ENCODE results near the gene TMEM175. TPM values are rescaled to one million over a fixed set of nuclear protein-coding genes. Genes with fewer than 3 reads are reported as not detected.
A peak's percentile ranks its signal among the peaks of the same experiment; 100 is the strongest.

Gene TMEM175
- polyA plus RNA-seq, 3 donors from 2014 or later: 13.9 to 41.6 (median 28.7) TPM

DNA sequence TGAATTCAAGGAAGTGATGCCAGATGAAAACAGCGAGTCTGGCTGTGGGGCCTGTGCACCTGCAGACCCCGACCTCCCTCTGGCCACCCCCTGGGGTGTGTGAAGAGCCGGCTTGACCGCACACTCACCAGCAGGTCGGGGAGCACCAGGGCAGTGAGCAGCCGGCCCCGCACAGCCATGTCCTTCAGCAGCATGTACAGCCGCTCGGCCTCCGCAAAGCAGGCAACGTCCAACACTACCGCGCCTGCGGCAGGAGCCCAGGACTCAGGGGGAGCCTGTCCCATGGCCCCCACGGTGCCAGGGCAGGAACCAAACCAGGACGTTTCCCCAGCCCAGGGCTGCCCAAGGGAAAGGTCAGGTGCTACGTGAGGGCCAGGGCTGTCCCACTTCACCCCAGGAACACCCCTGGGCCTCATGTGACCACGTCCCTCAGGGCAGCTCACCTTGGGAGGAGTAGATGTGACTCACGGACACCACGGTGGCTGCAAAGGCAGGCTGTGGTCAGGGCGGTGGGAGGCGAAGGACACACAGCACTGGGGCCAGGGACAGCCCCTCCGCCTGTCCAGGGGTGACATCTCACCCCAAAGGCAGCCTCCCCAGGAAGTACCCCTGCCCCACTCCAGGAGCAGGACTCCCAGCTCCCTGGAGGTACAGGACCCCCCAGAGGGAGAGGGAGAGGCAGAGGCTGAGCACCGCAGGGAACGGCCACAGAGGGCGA lies 32.9 kb downstream of the TMEM175 start:
- Mint-ChIP-seq H3K9me3 (peaks cover 0 to 2% (median 0%) of the 10 kb centered on the region in 6 donors), H3K27me3 (ENCODE audit: low read depth in 3 of 3) (peaks cover 0 to 10% (median 1%) of the 10 kb centered on the region in 3 donors), H3K36me3 (no peaks in the 10 kb centered on the region), H3K27ac (no peak overlapping the region), H3K4me1 (peaks cover 12% of the 10 kb centered on the region in 2 donors), H3K4me3 (no peak overlapping the region)
- DNase-seq: no peak

- Mint-ChIP-seq H3K36me3 (no peaks in the 10 kb centered on the region), H3K4me3 (no peak overlapping the region), H3K27ac (no peak overlapping the region), H3K9me3 (peaks cover 0 to 2% (median 0%) of the 10 kb centered on the region in 6 donors), H3K27me3 (ENCODE audit: low read depth in 3 of 3) (peaks cover 5 to 15% (median 6%) of the 10 kb centered on the region in 3 donors), H3K4me1 (peaks cover 17% of the 10 kb centered on the region in 2 donors)
- DNase-seq: no peak
Observed at GRCh38 chr4:965766-966134, 33.5 kb downstream of the TMEM175 start.

DNA sequence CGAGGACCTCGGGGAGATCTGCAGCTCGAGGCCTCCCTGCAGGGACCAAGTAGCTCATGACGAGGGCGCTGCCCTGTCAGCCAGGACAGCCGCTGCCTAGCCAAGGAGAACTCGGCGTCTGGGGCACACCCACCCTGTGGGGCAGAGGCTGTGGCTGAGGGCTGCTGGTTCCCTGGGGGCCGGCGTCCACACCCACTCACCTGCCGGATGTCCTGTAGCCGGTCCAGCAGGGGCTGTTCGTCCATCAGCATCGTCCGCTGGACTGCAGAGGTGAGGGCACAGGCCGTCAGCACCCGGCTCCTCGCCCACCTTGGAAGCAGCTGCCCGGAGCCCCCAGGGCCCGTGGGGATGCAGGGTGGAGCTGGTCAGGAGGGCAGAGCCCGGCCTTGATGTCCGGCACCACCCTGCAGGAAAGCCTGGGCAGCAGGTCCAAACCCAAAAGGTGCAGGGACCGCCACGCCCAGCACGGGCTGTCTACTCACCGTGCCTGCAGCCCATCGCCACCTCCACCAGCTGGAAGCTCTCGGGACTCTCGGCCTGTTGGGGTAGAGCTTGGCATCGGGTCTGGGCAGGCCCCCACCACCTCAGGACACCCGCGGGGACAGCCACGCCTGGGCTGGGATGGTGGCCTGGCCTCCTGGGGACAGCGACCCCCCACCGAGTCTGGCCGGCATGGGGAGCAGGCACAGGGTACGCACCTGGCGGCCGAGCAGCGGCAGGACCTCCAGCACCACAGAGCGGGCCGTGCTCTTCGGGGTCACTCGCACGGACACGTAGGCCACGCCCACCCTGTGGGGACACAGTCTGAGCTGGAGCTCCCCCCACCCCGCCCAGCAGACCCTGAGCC lies 34.2 kb downstream of the TMEM175 start:
- Mint-ChIP-seq H3K36me3 (no peaks in the 10 kb centered on the region), H3K4me3 (no peak overlapping the region), H3K27me3 (ENCODE audit: low read depth in 3 of 3) (peaks cover 11 to 21% (median 12%) of the 10 kb centered on the region in 3 donors), H3K4me1 (peaks cover 24% of the 10 kb centered on the region in 2 donors), H3K27ac (no peak overlapping the region), H3K9me3 (peaks cover 0 to 2% (median 0%) of the 10 kb centered on the region in 6 donors)
- DNase-seq: no peak

DNA sequence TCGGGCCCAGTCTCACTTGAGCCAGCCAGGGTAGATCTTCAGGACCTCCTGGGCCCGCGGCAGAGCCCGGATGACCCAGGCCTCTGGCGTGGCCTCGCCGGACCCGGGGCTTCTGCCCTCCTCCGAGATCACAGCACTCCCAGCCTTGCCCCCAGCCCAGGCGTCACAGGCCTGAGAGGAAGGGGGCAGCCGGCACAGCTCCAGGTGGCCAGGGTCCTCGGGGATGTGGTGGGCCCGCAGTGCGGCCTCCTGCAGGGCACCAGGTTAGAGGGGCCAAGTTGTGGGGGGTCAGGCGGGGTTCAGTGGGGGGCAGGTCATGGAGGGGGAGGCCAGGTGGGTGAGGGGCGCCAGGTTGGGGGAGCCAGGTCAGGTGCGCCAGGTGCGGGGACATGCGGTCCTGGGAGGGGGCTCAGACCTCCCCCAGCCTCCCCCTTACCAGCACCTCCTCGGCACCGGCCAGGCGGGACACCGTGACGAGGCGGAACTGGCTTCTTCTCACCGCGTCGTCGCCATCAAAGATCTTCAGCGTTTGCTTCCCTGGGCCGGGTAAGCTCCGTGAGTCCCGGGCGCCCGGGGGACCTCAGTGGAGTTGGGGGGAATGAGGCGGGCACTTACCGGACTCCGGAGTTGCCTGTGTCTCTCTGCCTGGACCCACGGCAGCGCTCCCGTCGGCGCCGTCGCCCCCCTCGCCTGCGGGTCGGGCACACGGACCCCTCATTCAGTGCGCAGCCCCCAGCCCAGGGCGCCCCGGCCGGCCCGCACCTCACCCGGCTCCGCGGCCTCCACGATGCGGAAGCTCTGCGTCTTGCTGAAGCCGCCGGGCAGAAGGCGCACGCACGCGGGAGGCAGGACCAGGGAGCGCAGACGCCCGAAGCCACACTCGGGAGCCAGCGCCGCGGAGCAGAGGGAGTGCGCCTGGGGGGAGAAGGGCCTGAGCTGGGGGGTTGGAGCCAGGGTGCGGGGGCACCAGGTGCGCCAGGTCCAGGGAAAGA lies 35.1 kb downstream of the TMEM175 start:
- Mint-ChIP-seq H3K36me3 (no peaks in the 10 kb centered on the region), H3K9me3 (no peaks in the 10 kb centered on the region), H3K4me1 (peaks cover 24 to 25% of the 10 kb centered on the region in 2 donors), H3K27ac (no peak overlapping the region), H3K27me3 (ENCODE audit: low read depth in 3 of 3) (peaks cover 11 to 18% (median 12%) of the 10 kb centered on the region in 3 donors), H3K4me3 (no peak overlapping the region)
- no peak for DNase-seq

- Mint-ChIP-seq H3K27me3 (ENCODE audit: low read depth in 3 of 3) (peaks cover 11 to 17% (median 12%) of the 10 kb centered on the region in 3 donors), H3K4me1 (peaks cover 24 to 25% of the 10 kb centered on the region in 2 donors), H3K27ac (no peak overlapping the region), H3K9me3 (no peaks in the 10 kb centered on the region), H3K4me3 (no peak overlapping the region), H3K36me3 (no peaks in the 10 kb centered on the region)
- no peak for DNase-seq
Observed at GRCh38 chr4:968221-968620, 36.0 kb downstream of the TMEM175 start.

GRCh38 chr4:968621-969394 lies 36.5 kb downstream of the TMEM175 start:
- peak overlapping the region in 4 of 6 donors; percentile 59 to 88 (median 76) for H3K27ac Mint-ChIP-seq
- DNase-seq: no peak
- peaks cover 11 to 18% (median 12%) of the 10 kb centered on the region in 3 donors for H3K27me3 Mint-ChIP-seq (ENCODE audit: low read depth in 3 of 3)
- H3K36me3 Mint-ChIP-seq: no peaks in the 10 kb centered on the region
- H3K4me3 Mint-ChIP-seq: no peak overlapping the region
- H3K4me1 Mint-ChIP-seq: peaks cover 24 to 25% of the 10 kb centered on the region in 2 donors
- H3K9me3 Mint-ChIP-seq: no peaks in the 10 kb centered on the region

GRCh38 chr4:970046-970745 lies 37.9 kb downstream of the TMEM175 start:
- peaks cover 24 to 26% of the 10 kb centered on the region in 2 donors for H3K4me1 Mint-ChIP-seq
- H3K27ac Mint-ChIP-seq: peak overlapping the region; percentile 87 to 98 (median 95)
- peak overlapping the region; percentile 76 to 93 (median 83) for H3K4me3 Mint-ChIP-seq
- H3K9me3 Mint-ChIP-seq: no peaks in the 10 kb centered on the region
- H3K27me3 Mint-ChIP-seq (ENCODE audit: low read depth in 3 of 3): peaks cover 11 to 17% (median 12%) of the 10 kb centered on the region in 3 donors
- peak; percentile 90 to 91 (median 91) for DNase-seq
- no peaks in the 10 kb centered on the region for H3K36me3 Mint-ChIP-seq

DNA sequence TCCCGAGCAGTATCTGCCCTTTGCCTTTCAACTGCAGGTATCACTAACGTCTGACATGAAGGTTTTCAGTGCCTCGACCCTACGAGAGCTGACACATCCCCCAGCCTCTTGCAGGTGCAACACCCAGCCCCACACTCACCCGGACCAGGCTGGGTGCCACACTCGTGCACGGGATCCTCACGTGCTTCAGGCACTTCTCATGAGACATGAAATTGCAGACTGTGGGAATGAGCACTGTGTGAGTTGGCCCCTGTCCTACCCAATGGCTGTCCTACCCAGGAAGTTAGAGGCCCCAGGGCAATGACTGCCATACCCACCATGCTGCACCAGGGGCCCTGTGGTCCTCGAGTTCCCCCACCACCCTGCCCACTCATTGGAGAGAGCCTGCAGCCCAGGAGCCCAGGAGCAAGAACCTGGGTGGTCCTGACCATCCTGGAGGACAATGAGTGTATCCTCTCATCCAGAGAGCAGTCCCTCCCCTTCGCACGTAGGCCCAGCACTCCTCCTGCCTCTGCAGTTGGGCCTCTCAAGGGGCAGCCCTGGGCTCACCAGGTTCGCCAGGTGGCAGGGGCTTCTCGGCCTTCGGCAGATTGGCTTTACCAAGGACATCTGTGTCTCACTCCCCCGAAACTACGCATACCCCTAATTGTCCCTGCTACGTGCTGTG lies 38.7 kb downstream of the TMEM175 start:
- no peak for DNase-seq
- peak overlapping the region; percentile 76 to 93 (median 83) for H3K4me3 Mint-ChIP-seq
- H3K27ac Mint-ChIP-seq: peak overlapping the region; percentile 87 to 98 (median 95)
- H3K36me3 Mint-ChIP-seq: no peaks in the 10 kb centered on the region
- H3K27me3 Mint-ChIP-seq (ENCODE audit: low read depth in 3 of 3): peaks cover 11 to 16% (median 12%) of the 10 kb centered on the region in 3 donors
- H3K9me3 Mint-ChIP-seq: no peaks in the 10 kb centered on the region
- peaks cover 24 to 26% of the 10 kb centered on the region in 2 donors for H3K4me1 Mint-ChIP-seq

GRCh38 chr4:971666-972500 lies 39.6 kb downstream of the TMEM175 start:
- Mint-ChIP-seq H3K27ac (peak overlapping the region in 5 of 6 donors; percentile 87 to 98 (median 94)), H3K4me3 (peak overlapping the region; percentile 76 to 93 (median 83)), H3K9me3 (no peaks in the 10 kb centered on the region), H3K27me3 (ENCODE audit: low read depth in 3 of 3) (peaks cover 11 to 17% (median 12%) of the 10 kb centered on the region in 3 donors), H3K4me1 (peaks cover 24 to 30% of the 10 kb centered on the region in 2 donors), H3K36me3 (no peaks in the 10 kb centered on the region)
- DNase-seq: no peak

DNA sequence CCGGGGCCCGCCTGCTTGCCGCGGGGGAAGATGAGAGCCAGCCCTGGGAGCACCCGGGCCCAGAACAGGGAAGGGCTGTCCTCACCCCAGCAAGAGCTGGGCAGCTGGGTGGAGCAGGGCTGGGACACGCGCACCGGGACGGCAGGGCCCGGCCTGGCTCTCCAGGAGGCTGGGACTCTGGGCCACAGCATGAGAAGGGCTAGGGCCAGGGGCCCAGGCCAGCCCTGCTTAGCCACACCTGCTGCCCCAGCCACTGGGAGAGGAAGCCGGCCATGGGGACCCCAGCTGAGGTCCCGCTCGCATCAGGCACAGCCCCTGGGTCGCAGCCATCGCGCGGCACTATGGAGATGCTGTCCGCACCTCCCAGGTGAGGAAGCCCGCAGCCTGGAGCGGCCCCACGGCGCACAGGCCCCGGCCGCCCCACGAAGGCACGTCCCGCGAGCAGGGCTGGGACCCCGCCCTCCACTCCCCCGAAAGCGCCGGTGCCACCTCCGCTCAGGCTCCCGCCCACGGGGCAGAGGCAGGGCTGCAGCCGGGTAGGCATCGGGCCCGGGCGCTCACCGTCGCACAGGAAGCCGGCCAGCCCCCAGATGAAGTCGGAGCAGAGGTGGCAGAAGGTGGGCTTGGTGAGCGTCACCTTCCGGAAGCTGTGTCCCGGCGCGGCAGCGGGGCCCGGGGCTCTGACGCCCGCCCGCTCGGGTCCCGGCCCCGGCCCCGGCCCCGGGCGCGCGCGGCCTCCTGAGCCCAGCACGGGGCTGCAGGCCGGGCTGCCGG lies 40.6 kb downstream of the TMEM175 start:
- peaks cover 24 to 30% of the 10 kb centered on the region in 2 donors for H3K4me1 Mint-ChIP-seq
- peak overlapping the region in 2 of 6 donors; percentile 24 to 34 for H3K27ac Mint-ChIP-seq
- H3K36me3 Mint-ChIP-seq: no peaks in the 10 kb centered on the region
- H3K4me3 Mint-ChIP-seq: peak overlapping the region; percentile 40 to 77 (median 63)
- H3K9me3 Mint-ChIP-seq: no peaks in the 10 kb centered on the region
- peak; percentile 72 to 78 (median 75) for DNase-seq
- peaks cover 11 to 17% (median 12%) of the 10 kb centered on the region in 3 donors for H3K27me3 Mint-ChIP-seq (ENCODE audit: low read depth in 3 of 3)
